AML-193 (cell line): ENCODE results near the gene CDC42BPG.
A peak's percentile ranks its signal among the peaks of the same experiment; 100 is the strongest.
"Not testable (repeated sequence)": the region's sequence is repeated elsewhere in the genome, so short reads cannot be mapped to it uniquely, and the experiment has no call there.

ENCODE experiments used
- DNase-seq, 2 experiments: peaks; one replicate each; lab custom pipeline; 2025; lab: John Stamatoyannopoulos, UW

Gene CDC42BPG

DNA sequence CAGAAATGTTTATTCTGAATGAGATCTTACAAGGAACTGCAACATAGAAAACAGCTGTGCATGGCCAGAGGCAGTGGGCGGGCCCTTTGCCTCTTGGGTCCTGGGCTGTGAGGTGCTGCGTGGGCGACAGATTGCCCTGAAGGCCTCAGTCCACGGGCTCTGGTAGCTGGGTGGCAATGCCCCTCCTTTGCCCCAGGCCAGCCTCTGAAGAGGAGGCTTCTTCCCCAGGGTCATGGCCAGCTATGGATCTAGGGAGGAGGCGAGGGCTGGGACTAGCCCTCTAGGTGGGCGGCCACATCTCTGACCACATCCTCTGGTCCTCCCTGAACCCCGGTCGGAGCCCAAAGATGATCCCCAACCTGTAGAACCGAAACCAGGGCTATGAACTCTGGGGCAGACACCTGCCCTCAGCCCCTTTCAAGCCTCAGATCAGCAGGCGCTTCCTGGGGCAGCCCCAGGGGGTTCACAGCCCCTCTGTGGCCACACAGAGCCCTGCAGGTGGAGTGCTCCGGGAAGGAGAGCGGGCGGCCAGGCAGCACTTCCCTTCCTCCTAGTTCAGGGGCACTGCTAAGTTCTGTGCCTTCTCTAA, 6.6 kb upstream of the CDC42BPG start:
- no peak for DNase-seq

GRCh38 chr11:64849598-64850356, 5.3 kb upstream of the CDC42BPG start:
- no peak for DNase-seq

GRCh38 chr11:64848826-64849597, 4.6 kb upstream of the CDC42BPG start:
- DNase-seq = no peak

DNA sequence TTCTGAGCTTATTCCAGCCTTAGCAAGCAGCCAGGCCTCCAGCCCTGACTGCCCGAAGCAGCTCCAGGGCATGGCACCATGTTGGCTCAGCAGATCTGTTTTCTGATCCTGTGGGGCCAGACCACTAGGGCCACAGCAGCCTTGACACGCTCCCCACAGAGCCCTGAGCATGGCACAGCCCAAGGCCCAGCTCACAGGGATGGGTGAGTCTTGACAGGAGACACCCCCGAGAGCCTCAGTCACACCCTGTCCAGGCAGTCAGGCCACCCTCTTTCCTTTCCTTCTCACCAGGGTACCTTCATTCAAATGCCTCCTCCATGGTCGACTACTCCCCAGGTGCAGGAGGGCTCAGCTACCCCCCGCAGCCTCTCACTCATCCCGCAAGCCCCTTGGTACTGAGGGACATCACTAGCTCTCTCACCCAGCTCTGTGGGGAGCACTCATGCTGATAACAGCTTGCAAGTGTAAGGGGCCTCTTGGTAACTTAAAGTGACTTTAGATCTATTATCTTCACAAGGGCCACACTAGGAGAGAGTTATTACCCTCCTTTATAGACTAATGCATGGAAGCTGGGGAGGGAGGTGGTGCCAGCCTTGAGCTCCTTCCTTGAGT, 3.9 kb upstream of the CDC42BPG start:
- no peak for DNase-seq

DNA sequence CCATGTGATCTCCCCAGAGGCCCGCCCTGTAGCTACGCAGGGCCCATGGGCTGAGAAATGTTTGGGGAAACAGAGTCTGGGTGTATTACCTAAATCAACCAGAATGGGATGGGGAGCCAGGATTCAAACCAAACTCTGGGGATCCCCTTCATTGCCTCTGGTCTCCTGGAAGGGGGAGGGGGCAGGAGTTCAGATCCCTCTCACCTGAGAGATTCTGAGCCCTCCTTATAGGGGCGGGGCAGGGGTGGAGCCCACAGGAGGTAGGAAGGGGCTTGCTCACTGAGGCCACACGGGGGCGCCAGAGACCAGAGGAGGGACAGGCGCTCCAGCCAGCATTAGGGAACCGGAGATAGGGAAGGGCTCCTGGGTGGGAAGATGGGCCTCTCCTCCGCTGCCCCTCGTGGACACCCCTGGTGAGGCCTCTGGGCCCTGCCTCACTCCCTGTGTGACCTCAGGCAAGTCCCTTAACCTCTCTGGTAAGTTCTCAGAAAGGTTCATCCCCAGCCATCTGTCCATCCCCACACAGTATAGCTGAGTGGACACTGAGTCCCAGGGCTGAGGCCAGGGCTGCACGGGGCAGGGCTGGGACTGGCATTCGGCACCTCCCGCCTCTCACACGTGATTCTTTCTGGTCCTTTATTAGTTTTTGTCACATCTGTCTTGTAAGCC, 2.7 kb upstream of the CDC42BPG start:
- DNase-seq = peak; percentile 73 to 76

GRCh38 chr11:64845776-64846129, 1.3 kb upstream of the CDC42BPG start:
- DNase-seq = not testable (repeated sequence)

DNA sequence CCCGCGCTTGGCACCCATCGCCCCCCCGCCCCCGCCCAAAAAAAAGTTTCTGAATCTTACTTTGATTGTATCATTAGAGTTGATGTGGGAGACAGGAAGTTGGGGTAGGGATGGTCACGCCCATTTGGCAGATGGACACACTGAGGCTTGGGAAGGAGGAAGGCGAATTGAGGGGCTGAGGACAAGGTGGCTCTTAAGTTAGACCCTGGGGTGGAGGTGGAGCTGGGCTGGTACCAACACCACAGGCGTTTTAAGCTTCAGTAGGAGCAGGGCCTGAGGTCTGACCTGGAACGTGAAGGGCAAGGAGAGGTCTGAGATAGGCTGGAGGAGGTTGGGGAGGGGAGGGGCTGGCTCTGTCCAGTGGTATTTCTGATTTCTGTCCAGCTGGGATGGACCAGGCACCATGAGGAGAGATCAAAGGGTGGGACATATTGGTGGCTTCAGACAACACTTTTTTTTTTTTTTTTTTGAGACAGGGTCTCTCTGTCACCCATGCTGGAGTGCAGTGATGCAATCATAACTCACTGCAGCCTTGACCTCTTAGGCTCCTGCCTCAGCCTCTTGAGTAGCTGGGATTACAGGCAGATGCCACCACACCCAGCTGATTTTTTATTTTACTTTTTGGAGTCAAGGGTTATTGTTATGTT, 799 bp upstream of the CDC42BPG start:
- DNase-seq = no peak

GRCh38 chr11:64843686-64844329, 645 bp downstream of the CDC42BPG start:
- no peak for DNase-seq

DNA sequence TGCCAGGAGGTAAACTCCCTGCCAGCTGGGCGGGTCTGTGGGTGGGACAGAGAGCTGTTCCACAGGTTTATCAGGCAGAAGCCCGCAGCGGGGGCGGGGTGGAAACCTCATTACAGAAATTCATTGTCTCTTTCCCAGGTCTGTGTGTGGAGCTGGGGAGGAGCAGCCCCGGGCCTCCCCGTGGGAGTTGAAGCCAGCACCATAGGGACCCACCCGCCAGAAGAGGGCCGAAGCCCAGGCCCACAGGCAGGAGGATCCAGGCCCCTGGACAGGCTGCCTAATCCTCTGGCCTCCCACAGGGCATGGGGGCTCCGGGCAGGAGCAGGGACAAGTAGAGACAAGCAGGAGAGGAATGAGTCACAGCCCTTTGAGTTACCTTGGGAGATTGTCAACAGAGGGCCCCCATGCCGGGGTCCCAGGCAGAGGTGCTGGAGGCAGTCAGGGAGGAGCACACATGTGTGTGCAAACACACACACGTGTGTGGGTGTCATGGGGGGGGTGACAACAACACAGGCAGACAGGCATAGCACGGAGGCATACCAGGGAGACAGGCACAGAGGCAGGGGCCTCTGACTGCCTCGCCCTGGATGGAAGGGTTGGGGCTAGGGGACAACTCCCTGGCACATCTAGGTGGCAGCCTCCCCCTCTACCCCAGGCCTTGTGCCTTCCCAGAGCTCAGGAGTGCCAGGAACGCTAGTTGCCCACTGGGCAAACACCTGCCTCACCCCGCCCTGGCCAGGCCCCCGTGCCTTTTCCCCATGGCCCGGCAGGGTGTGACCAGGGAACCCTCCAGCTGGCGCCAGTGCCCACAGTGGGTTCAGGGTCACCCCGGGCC, 1.4 kb downstream of the CDC42BPG start:
- no peak for DNase-seq

- DNase-seq = no peak
Observed at GRCh38 chr11:64842366-64842759, 2.1 kb downstream of the CDC42BPG start.

- DNase-seq = no peak
Observed at GRCh38 chr11:64841592-64842365, 2.7 kb downstream of the CDC42BPG start.

DNA sequence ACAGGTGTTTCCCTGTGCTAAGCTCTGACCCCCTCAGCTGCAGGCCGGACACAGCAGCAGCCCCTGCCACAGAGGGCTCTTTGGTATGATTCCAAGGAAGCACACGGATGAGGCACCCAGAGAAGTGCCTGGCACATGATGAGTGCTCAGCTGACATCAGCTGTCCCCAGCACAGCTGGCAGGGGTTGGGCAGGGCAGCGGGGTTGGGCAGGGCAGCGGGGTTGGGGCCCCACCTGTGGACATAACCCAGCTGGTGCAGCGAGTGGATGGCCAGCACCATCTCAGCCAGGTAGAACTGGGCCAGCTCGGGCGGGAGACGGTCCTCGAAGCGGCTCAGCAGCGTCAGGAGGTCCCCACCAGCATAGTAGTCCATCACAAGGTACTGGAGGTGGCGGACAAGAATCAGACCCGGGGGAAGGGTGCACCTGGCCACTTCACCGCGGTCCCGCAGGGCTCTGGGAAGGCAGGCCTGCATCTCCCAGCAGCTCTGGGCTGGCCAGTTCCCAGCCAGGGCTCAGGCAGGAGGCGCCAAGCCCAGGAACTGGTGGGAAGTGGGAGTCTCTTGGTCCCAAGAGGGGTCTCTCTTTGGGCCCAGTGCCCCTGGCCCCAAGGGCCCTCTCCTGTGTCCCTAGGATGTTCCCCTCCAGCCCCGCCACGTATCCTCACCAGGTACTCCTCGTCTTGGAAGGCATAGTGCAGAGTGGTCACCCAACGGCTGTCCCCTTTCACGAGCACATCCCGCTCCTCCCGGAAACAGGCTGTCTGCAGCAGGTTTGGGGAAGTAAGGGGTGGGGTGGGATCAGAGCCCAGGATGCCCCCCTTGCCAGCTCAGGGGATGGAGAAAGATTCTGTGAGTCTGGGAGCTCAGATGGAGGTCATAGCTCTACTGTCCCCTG, 4.3 kb downstream of the CDC42BPG start:
- DNase-seq = no peak

- no peak for DNase-seq
Observed at GRCh38 chr11:64839335-64839734, 5.1 kb downstream of the CDC42BPG start.

- DNase-seq = no peak
Observed at GRCh38 chr11:64838600-64839334, 5.7 kb downstream of the CDC42BPG start.

GRCh38 chr11:64837887-64838351, 6.5 kb downstream of the CDC42BPG start:
- no peak for DNase-seq

- no peak for DNase-seq
Observed at GRCh38 chr11:64836448-64837072, 7.9 kb downstream of the CDC42BPG start.
